Astrocyte (in vitro differentiated cells and primary cell): ENCODE results near the gene GALNT2. TPM values are rescaled to one million over a fixed set of nuclear protein-coding genes. Genes with fewer than 3 reads are reported as not detected.

ENCODE experiments used
- DNase-seq: peaks from one replicate; pipeline ENCODE4 v3.0.0-alpha.2; 2010; ENCODE audit warnings: low read depth
- FAIRE-seq: peaks from 2 replicates; lab custom pipeline; 2011; peaks lifted over from hg19 to GRCh38; lab: Jason Lieb, UNC
- H2AFZ ChIP-seq: 2 replicates; pipeline ENCODE4 v1.6.0; 2012; ENCODE audit warnings: low read depth, low read length, inconsistent platforms
- H3K27ac ChIP-seq: 2 replicates; pipeline ENCODE4 v1.5.1; 2011; ENCODE audit warnings: low read depth, low read length, inconsistent platforms
- H3K27me3 ChIP-seq: 2 replicates; pipeline ENCODE4 v1.6.0; 2011; ENCODE audit warnings: low read length, inconsistent platforms; ENCODE audit not compliant: insufficient read depth
- H3K36me3 ChIP-seq: 2 replicates; pipeline ENCODE4 v1.5.1; 2011; ENCODE audit warnings: low read length, inconsistent platforms; ENCODE audit not compliant: insufficient read depth
- H3K4me1 ChIP-seq: 2 replicates; pipeline ENCODE4 v1.5.1; 2011; ENCODE audit warnings: low read length, inconsistent platforms; ENCODE audit not compliant: insufficient read depth
- H3K4me2 ChIP-seq: 2 replicates; pipeline ENCODE4 v1.6.0; 2012; ENCODE audit warnings: low read length, inconsistent platforms
- H3K4me3 ChIP-seq: 2 replicates; pipeline ENCODE4 v1.5.1; 2011; ENCODE audit warnings: low read depth, mild to moderate bottlenecking, low read length, inconsistent platforms; ENCODE audit not compliant: insufficient read depth
- H3K79me2 ChIP-seq: 2 replicates; pipeline ENCODE4 v1.6.0; 2012; ENCODE audit warnings: mild to moderate bottlenecking, low read length, inconsistent platforms; ENCODE audit not compliant: insufficient read depth
- H3K9ac ChIP-seq: 2 replicates; pipeline ENCODE4 v1.6.0; 2012; ENCODE audit warnings: mild to moderate bottlenecking, low read length, inconsistent platforms
- H3K9me3 ChIP-seq: 2 replicates; pipeline ENCODE4 v1.5.1; 2012; ENCODE audit warnings: low read depth, mild to moderate bottlenecking, low read length, inconsistent platforms; ENCODE audit not compliant: insufficient read depth
- H4K20me1 ChIP-seq: 2 replicates; pipeline ENCODE4 v1.6.0; 2012; ENCODE audit warnings: low read length, inconsistent platforms; ENCODE audit not compliant: insufficient read depth
- H3K27ac Mint-ChIP-seq: one replicate; pipeline ENCODE4 v1.8.0; 2021; ENCODE audit warnings: mild to moderate bottlenecking, mixed read lengths; ENCODE audit not compliant: unreplicated experiment
- H3K27me3 Mint-ChIP-seq: one replicate; pipeline ENCODE4 v1.8.0; 2021; ENCODE audit warnings: low read depth, mixed read lengths; ENCODE audit not compliant: unreplicated experiment
- H3K36me3 Mint-ChIP-seq: one replicate; pipeline ENCODE4 v1.8.0; 2021; ENCODE audit warnings: low read depth, mixed read lengths; ENCODE audit not compliant: unreplicated experiment
- H3K4me1 Mint-ChIP-seq: one replicate; pipeline ENCODE4 v1.8.0; 2021; ENCODE audit warnings: low read depth, mixed read lengths; ENCODE audit not compliant: unreplicated experiment
- H3K4me3 Mint-ChIP-seq: one replicate; pipeline ENCODE4 v1.8.0; 2021; ENCODE audit warnings: mild to moderate bottlenecking, moderate library complexity, mixed read lengths; ENCODE audit not compliant: unreplicated experiment
- H3K9me3 Mint-ChIP-seq: one replicate; pipeline ENCODE4 v1.8.0; 2021; ENCODE audit warnings: mild to moderate bottlenecking, mixed read lengths; ENCODE audit not compliant: unreplicated experiment
- EZH2 ChIP-seq: IDR thresholded peaks from 2 replicates; pipeline ENCODE4 v1.6.1; 2012; ENCODE audit warnings: mild to moderate bottlenecking, low read length, inconsistent platforms; ENCODE audit not compliant: insufficient read depth
- total RNA-seq: library from RNA; stranded (reverse); gene quantifications from 2 replicates; pipeline ENCODE4 v1.2.1, GENCODE V29; 2021
- TF ChIP-seq, protein P1 (sequence below): IDR thresholded peaks from 2 replicates; pipeline ENCODE4 v1.5.1; 2011; ENCODE audit warnings: low read depth, mild to moderate bottlenecking, inconsistent platforms, low read length, moderate library complexity; ENCODE audit not compliant: insufficient read depth

GALNT2 gene
- total RNA-seq, 1 donor from 2014 or later, result 507 TPM

DNA sequence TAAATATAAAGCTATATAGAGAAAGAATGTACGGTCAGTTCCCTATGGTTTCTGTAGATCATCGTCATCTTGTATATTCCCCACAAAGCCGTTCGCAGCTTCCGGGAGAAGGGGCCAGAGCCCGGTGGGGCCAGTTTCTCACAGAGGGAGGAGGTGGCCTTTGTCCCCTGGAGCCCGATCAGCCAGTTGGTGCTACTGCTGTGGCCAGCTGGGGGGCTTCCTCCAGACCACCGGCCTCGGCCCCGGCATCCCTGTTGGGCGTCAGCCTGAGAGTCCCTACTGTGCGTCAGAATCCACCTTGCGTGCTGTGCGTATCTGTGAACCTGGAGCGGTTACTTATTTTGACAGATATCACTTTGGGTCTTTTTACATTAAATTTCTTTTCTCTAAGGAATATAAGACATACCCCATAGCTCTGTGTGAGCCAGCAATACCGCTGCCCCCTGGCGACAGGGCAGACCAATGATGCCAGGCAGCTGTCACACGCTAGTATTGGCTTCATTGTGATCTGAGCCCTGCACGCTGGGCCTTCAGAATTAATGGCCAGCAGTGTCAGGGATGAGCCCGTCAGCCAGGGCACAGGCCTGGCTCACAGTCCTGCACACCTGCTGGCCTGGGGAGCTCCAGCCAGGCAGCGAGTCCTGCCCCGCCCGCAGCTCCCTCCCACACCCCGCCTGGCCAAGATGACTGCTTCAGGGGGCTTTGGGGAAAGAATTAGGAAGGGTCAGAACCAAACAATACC is 213.2 kb downstream of the GALNT2 start:
- FAIRE-seq (no peak), DNase-seq (no peak)
- H3K36me3 ChIP-seq, result peaks cover 9% of the 10 kb centered on the region
- Mint-ChIP-seq H3K27me3 (no peaks in the 10 kb centered on the region), H3K27ac (peak overlapping the region; percentile 62), H3K36me3 (peaks cover 29% of the 10 kb centered on the region), H3K4me3 (no peak overlapping the region), H3K9me3 (no peaks in the 10 kb centered on the region), H3K4me1 (peaks cover 8% of the 10 kb centered on the region)
- H3K27ac ChIP-seq, result no peak overlapping the region
- no peaks in the 10 kb centered on the region for H3K27me3 ChIP-seq
- TF ChIP-seq, protein P1, sequence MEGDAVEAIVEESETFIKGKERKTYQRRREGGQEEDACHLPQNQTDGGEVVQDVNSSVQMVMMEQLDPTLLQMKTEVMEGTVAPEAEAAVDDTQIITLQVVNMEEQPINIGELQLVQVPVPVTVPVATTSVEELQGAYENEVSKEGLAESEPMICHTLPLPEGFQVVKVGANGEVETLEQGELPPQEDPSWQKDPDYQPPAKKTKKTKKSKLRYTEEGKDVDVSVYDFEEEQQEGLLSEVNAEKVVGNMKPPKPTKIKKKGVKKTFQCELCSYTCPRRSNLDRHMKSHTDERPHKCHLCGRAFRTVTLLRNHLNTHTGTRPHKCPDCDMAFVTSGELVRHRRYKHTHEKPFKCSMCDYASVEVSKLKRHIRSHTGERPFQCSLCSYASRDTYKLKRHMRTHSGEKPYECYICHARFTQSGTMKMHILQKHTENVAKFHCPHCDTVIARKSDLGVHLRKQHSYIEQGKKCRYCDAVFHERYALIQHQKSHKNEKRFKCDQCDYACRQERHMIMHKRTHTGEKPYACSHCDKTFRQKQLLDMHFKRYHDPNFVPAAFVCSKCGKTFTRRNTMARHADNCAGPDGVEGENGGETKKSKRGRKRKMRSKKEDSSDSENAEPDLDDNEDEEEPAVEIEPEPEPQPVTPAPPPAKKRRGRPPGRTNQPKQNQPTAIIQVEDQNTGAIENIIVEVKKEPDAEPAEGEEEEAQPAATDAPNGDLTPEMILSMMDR, result no peak
- TF ChIP-seq EZH2, result no peak
- H4K20me1 ChIP-seq, result peaks cover 11% of the 10 kb centered on the region
- no peak overlapping the region for H3K4me3 ChIP-seq
- H3K9me3 ChIP-seq, result no peaks in the 10 kb centered on the region
- no peak overlapping the region for H3K9ac ChIP-seq
- H3K79me2 ChIP-seq, result no peaks in the 10 kb centered on the region
- no peaks in the 10 kb centered on the region for H3K4me1 ChIP-seq
- no peak overlapping the region for H3K4me2 ChIP-seq
- H2AFZ ChIP-seq, result no peak overlapping the region

GRCh38 chr1:230280906-230281413 is 213.9 kb downstream of the GALNT2 start:
- Histone ChIP-seq H3K9me3 (no peaks in the 10 kb centered on the region), H2AFZ (no peak overlapping the region), H3K27me3 (no peaks in the 10 kb centered on the region), H3K36me3 (peaks cover 8% of the 10 kb centered on the region), H3K4me3 (no peak overlapping the region), H4K20me1 (peaks cover 11% of the 10 kb centered on the region), H3K4me1 (no peaks in the 10 kb centered on the region), H3K9ac (no peak overlapping the region), H3K79me2 (no peaks in the 10 kb centered on the region), H3K27ac (no peak overlapping the region), H3K4me2 (no peak overlapping the region)
- H3K27me3 Mint-ChIP-seq, result no peaks in the 10 kb centered on the region
- TF ChIP-seq, protein P1, result no peak
- TF ChIP-seq EZH2, result no peak
- H3K4me1 Mint-ChIP-seq, result peaks cover 8% of the 10 kb centered on the region
- DNase-seq (no peak), FAIRE-seq (no peak)
- no peak overlapping the region for H3K4me3 Mint-ChIP-seq
- H3K36me3 Mint-ChIP-seq, result peaks cover 29% of the 10 kb centered on the region
- no peaks in the 10 kb centered on the region for H3K9me3 Mint-ChIP-seq
- H3K27ac Mint-ChIP-seq, result no peak overlapping the region

DNA sequence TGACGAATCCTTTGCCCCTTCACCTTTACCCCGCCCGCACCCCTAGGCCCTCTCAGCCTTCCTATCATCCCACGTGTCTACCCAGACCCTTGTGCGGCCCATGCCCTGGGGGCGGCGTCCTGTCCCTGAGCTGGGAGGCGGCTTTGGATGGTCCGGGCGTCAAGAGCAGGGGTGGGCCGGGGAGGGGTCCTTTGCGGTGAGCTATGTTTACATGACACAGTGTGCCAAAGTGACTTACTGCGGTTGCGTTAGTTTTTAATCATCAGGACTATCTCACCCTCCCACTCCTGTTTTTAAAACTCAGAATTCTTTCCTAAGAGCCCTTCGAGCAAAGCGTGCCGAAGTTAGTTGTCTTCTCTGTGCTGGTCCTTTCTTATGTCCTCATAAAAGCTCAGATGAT is 214.5 kb downstream of the GALNT2 start:
- TF ChIP-seq EZH2, result no peak
- TF ChIP-seq, protein P1, result no peak
- H3K79me2 ChIP-seq, result no peaks in the 10 kb centered on the region
- H3K27ac Mint-ChIP-seq, result no peak overlapping the region
- no peak for DNase-seq
- H3K9me3 Mint-ChIP-seq, result no peaks in the 10 kb centered on the region
- peaks cover 3% of the 10 kb centered on the region for H3K36me3 ChIP-seq
- no peak overlapping the region for H3K4me2 ChIP-seq
- no peak overlapping the region for H2AFZ ChIP-seq
- peaks cover 8% of the 10 kb centered on the region for H3K4me1 Mint-ChIP-seq
- H3K27me3 Mint-ChIP-seq, result no peaks in the 10 kb centered on the region
- FAIRE-seq, result no peak
- H3K9ac ChIP-seq, result no peak overlapping the region
- H3K4me3 Mint-ChIP-seq, result no peak overlapping the region
- no peak overlapping the region for H3K27ac ChIP-seq
- peaks cover 9% of the 10 kb centered on the region for H4K20me1 ChIP-seq
- H3K4me1 ChIP-seq, result no peaks in the 10 kb centered on the region
- H3K4me3 ChIP-seq, result no peak overlapping the region
- H3K9me3 ChIP-seq, result no peaks in the 10 kb centered on the region
- peaks cover 33% of the 10 kb centered on the region for H3K36me3 Mint-ChIP-seq
- H3K27me3 ChIP-seq, result no peaks in the 10 kb centered on the region
